ENCODE data around the gene COL27A1. TPM values are rescaled to one million over a fixed set of nuclear protein-coding genes. Genes with fewer than 3 reads are reported as not detected.

COL27A1 gene
- polyA plus RNA-seq, 1 donor (not counting 4 experiments of a cell fraction or from before 2014, with no cell fraction given) = 14.0 TPM

DNA sequence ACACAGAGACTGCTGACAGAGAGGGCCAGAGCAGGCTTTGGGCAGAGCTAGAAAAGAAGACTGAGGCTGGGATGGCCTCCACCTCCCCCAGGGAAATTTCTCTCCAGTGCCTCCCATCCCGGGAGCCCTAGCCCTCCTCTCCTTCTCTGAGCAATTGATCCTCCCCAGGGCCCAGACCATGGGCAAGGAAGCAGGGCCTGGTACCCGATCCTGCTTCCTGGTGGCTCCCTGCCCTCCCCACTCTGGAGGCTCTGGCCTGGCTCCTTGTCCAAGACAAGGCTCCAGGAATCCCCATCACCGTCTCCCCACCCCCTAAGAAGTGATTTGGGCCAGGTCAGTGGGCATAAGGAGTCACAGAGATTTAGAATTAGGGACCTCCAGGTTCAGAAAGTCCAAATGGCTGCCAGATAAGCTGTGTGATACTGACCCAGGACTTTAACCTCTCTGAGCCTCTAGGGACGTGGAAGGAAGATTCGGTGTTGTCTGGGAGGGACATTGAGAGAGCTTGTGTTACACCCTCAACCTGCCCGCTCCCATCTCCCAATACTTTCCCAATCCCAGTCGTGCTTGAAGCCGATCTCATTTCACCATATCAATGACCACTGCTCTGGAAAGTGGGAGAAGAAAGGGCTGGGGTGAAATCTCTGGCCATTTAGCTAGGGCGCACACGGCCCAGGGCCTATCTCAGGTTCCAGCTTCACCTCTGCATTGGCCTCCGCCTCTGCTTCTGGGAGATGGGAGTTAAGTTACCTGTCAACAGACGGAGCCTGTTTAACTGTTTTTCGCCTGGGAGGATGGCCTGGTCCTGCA lies 30.5 kb upstream of the COL27A1 start:
- dilution Hi-C loops (cut with MboI; ENCODE audit: extremely low pct_ligation_motif_present, low sequenced_read_pairs) = no loop called here
- no peak for DNase-seq (ENCODE audit: low read depth, low spot score)

DNA sequence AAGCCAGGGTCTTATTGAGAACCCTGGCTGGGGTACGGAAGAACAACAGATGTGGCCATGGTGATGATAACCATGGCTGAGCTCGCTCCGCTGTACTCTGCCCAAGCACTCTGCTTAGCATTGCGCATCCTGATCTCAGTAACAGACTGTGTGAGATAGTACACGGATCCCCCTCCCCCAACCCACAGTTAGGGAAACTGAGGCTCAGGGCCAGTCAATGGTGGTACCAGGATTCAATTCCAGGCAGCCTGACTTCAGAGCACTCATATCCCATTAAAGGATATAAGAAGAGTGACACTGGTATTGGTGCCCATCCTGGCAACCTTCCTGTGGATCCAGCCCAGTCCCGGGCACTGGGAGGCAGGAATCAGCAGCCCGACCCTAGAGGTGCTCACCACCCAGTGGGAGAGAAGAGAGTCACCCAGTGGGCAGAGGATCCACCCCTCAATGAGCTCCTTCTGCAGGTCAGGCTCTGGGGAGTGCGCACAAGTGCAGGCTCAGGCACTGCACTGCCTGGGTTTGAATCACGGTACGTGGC lies 29.8 kb upstream of the COL27A1 start:
- H3K27ac ChIP-seq (ENCODE audit: control insufficient read depth, insufficient read depth, low read length) = no peak overlapping the region
- dilution Hi-C loops (cut with MboI; ENCODE audit: extremely low pct_ligation_motif_present, low sequenced_read_pairs) = no loop called here
- DNase-seq (ENCODE audit: low read depth, low spot score) (no peak), FAIRE-seq (no peak)
- H3K9me3 ChIP-seq (ENCODE audit: control insufficient read depth, low read depth, low read length) = no peaks in the 10 kb centered on the region
- no peak overlapping the region for H3K9ac ChIP-seq (ENCODE audit: control insufficient read depth, extremely low read depth, insufficient read depth, low read length)
- H3K36me3 ChIP-seq (ENCODE audit: control insufficient read depth in 2 of 2, extremely low read depth in 1 of 2, insufficient read depth in 2 of 2, low read length in 2 of 2) = no peaks in the 10 kb centered on the region
- no peaks in the 10 kb centered on the region for H3K79me2 ChIP-seq (ENCODE audit: control insufficient read depth, insufficient read depth, low read length)
- no peak overlapping the region for H3K4me3 ChIP-seq (ENCODE audit: control insufficient read depth in 2 of 3, extremely low read depth in 1 of 3, insufficient read depth in 2 of 3, low read depth in 1 of 3, low read length in 3 of 3)
- H4K20me1 ChIP-seq (ENCODE audit: control insufficient read depth, extremely low read depth, insufficient read depth, low read length) = no peaks in the 10 kb centered on the region
- no peaks in the 10 kb centered on the region for H3K9me1 ChIP-seq (ENCODE audit: control insufficient read depth, extremely low read depth, insufficient read depth, low read length)
- no peak overlapping the region for H3K4me2 ChIP-seq (ENCODE audit: control insufficient read depth, extremely low read depth, insufficient read depth, low read depth, low read length)
- H3K4me1 ChIP-seq (ENCODE audit: control insufficient read depth, extremely low read depth, insufficient read depth, low read length) = no peaks in the 10 kb centered on the region
- H3K27me3 ChIP-seq (ENCODE audit: control insufficient read depth, extremely low read depth, insufficient read depth, low read length) = peaks cover 35% of the 10 kb centered on the region
- no peak for TF ChIP-seq EZH2 (IDR thresholded peaks at IDR 0.05; ENCODE audit: low read length)
- no peak for TF ChIP-seq CTCF (optimal IDR thresholded peaks at IDR 0.05 in 1 of 3, IDR thresholded peaks at IDR 0.05 in 1 of 3, conservative IDR thresholded peaks at IDR 0.05 in 1 of 3; ENCODE audit: extremely low read depth in 1 of 3, insufficient read depth in 2 of 3, low read length in 3 of 3)
- H2AFZ ChIP-seq (ENCODE audit: control insufficient read depth, low read length) = no peak overlapping the region

More for the DNA sequence above, 30.5 kb upstream of the COL27A1 start:
- no peak for TF ChIP-seq EZH2 (IDR thresholded peaks at IDR 0.05; ENCODE audit: low read length)
- no peak for TF ChIP-seq CTCF (optimal IDR thresholded peaks at IDR 0.05 in 1 of 3, IDR thresholded peaks at IDR 0.05 in 1 of 3, conservative IDR thresholded peaks at IDR 0.05 in 1 of 3; ENCODE audit: extremely low read depth in 1 of 3, insufficient read depth in 2 of 3, low read length in 3 of 3)
- no peak overlapping the region for H3K9ac ChIP-seq (ENCODE audit: control insufficient read depth, extremely low read depth, insufficient read depth, low read length)
- H3K4me2 ChIP-seq (ENCODE audit: control insufficient read depth, extremely low read depth, insufficient read depth, low read depth, low read length) = no peak overlapping the region
- no peaks in the 10 kb centered on the region for H3K79me2 ChIP-seq (ENCODE audit: control insufficient read depth, insufficient read depth, low read length)
- H3K27me3 ChIP-seq (ENCODE audit: control insufficient read depth, extremely low read depth, insufficient read depth, low read length) = peaks cover 35% of the 10 kb centered on the region
- H3K36me3 ChIP-seq (ENCODE audit: control insufficient read depth in 2 of 2, extremely low read depth in 1 of 2, insufficient read depth in 2 of 2, low read length in 2 of 2) = no peaks in the 10 kb centered on the region
- no peak overlapping the region for H2AFZ ChIP-seq (ENCODE audit: control insufficient read depth, low read length)
- no peak for FAIRE-seq
- H3K9me1 ChIP-seq (ENCODE audit: control insufficient read depth, extremely low read depth, insufficient read depth, low read length) = no peaks in the 10 kb centered on the region
- H3K4me1 ChIP-seq (ENCODE audit: control insufficient read depth, extremely low read depth, insufficient read depth, low read length) = no peaks in the 10 kb centered on the region
- no peaks in the 10 kb centered on the region for H3K9me3 ChIP-seq (ENCODE audit: control insufficient read depth, low read depth, low read length)
- no peak overlapping the region for H3K4me3 ChIP-seq (ENCODE audit: control insufficient read depth in 2 of 3, extremely low read depth in 1 of 3, insufficient read depth in 2 of 3, low read depth in 1 of 3, low read length in 3 of 3)
- no peak overlapping the region for H3K27ac ChIP-seq (ENCODE audit: control insufficient read depth, insufficient read depth, low read length)
- H4K20me1 ChIP-seq (ENCODE audit: control insufficient read depth, extremely low read depth, insufficient read depth, low read length) = no peaks in the 10 kb centered on the region

Measured in keratinocyte (primary cell).